GM15510 (cell line): Measurements from ENCODE around the gene ABCD1.

Experiments used
- POLR2A ChIP-seq: IDR thresholded peaks from 3 replicates; pipeline ENCODE4 v1.6.1; 2011; ENCODE audit warnings: borderline replicate concordance; ENCODE audit not compliant: insufficient read length; ENCODE audit errors: extremely low read depth

ABCD1 gene

DNA sequence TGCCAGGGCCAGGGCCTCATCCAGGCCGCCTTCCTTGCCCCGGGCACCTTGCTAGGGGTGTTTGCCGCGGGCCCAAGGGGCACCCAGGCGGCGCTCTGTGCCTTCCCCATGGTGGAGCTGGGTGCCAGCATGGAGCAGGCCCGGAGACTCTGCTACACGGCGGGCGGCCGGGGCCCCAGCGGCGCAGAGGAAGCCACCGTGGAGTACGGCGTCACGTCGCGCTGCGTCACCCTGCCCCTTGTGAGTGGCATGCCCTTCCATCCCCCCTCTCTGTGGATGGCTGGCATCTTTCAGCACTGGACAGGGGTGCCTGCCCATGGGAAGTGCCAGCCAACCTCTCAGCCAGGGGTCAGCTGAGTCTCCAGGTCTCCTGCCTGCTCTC is 43.0 kb downstream of the ABCD1 start:
- no peak for TF ChIP-seq POLR2A

DNA sequence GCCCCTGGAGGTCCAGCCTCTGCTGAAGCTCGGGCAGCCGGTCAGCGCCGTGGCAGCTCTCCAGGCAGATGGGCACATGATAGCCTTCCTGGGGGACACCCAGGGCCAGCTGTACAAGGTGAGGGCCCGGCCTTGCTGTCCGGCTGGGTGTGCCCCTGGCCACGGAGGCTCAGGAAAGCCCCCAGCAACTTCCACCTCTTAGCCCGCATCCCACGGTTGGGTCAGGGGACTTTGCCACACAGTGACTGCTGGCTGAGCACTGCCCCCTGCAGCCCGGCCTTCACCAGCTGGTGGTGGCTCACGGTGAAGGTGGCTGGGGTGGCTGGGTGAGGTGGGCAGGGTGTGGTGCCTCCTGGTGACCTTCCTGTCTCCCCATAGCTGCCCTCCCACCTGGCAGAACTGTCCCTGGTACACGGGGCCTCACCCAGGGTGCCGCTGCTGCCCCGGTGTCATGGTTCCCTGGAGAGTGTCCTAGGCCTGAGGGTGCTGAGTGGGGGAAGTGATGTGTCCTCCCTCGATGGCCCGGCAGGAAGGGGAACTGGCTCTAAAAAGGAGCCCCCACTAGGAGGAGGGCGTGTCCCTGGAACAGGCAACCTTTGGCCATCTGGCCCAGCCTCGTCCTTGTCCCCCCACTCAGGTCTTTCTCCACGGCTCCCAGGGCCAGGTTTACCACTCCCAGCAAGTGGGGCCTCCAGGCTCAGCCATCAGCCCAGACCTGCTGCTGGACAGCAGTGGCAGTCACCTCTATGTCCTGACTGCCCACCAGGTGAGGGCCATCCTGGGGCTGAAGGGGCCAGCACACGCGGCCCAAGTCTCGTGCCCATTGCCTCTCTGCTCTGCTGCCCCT is 43.9 kb downstream of the ABCD1 start:
- TF ChIP-seq POLR2A = no peak

- no peak for TF ChIP-seq POLR2A
These were observed 44.7 kb downstream of the ABCD1 start for GRCh38 chrX:153769158-153769864.

DNA sequence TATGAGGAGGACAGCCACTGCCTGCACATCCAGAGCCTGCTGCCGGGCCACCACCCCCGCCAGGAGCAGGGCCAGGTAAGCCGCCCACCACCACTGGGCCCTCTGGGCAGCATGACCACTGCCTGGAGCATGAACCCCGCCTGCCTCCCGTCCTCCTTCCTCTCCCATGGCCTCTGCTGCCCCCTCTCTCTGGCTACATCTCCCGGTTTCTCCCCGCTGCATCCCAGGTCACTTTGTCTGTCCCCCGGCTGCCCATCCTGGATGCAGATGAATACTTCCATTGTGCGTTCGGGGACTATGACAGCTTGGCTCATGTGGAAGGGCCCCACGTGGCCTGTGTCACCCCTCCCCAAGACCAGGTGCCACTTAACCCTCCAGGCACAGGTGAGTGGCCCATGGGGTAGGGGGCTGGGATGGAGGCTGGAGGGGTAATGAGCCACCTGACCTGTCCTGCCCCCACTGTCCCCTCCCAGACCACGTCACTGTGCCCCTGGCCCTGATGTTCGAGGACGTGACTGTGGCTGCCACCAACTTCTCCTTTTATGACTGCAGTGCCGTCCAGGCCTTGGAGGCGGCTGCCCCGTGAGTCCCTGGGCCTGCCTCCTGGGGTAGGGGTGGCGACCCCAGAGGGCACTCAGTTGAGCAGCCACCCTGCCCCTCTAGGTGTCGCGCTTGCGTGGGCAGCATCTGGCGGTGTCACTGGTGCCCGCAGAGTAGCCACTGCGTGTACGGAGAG is 45.4 kb downstream of the ABCD1 start:
- no peak for TF ChIP-seq POLR2A

DNA sequence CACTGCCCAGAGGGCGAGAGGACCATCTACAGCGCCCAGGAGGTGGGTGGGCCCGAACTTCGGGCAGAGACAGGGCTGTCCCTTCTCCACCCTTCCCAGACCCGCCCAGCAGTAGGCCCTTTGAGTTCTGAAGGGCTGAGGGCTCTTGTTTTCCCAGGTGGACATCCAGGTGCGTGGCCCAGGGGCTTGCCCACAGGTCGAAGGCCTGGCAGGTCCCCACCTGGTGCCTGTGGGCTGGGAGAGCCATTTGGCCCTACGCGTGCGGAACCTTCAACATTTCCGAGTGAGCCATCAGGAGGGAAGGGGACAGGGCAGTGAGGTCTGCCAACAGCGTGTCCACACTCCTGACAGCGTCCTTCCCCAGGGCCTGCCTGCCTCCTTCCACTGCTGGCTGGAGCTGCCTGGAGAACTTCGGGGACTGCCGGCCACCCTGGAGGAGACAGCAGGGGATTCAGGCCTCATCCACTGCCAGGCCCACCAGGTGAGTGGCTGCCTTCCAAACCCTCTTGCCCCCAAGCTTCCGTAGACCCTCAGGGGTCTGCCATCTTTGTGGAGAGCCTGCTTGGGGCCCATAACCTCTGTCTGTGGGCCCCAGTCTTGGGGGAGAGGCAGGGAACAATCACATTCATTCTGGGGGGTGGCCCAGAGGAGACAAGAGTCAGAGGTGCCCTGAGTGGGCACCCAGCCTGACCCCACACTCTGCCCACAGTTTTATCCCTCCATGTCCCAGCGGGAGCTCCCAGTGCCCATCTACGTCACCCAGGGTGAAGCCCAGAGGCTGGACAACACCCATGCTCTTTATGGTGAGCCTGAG is 46.2 kb downstream of the ABCD1 start:
- TF ChIP-seq POLR2A = no peak

GRCh38 chrX:153771415-153772315 is 47.0 kb downstream of the ABCD1 start:
- TF ChIP-seq POLR2A = no peak

DNA sequence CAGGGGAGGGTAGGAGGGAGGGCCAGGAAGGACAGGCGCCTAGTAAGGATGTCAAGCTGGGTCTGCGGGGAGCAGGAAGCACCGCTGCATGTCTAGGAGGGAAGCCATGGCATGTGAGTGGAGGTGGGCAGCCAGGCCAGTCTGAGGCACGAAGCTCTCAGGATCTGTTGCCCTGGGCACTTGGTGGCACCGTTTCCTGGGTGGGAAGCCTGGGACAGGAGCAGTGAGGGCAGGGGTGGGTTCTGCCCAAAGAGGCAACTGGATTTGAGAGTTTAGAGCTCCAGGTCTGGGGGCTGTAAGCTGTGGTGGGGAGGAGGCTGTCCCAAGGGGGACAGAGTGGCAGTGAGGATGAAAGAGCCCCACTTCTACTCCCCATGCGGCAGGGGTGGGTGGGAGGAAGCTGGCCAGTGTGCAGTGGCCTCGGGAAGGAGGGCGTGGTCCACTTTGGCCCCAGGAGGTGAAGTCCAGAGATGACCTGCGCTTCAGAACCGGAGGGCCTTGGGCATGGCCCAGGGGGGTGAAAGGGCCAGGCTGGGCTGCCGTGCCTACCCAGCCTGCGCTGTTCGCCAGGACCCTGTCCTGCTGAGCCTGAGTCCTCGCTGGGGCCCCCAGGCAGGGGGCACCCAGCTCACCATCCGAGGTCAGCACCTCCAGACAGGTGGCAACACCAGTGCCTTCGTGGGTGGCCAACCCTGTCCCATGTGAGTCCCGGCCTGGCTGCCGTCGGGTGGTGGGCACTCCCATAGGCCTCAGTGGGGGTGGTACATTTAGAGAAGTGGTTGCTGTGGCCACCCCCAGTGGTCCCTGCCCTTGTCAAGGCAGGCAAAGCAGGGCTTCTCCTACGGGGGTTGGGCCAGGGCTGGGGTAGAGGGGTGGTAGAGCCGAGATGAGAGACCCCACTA is 47.9 kb downstream of the ABCD1 start:
- no peak for TF ChIP-seq POLR2A

- no peak for TF ChIP-seq POLR2A
These were observed 48.6 kb downstream of the ABCD1 start for GRCh38 chrX:153773218-153773611.

DNA sequence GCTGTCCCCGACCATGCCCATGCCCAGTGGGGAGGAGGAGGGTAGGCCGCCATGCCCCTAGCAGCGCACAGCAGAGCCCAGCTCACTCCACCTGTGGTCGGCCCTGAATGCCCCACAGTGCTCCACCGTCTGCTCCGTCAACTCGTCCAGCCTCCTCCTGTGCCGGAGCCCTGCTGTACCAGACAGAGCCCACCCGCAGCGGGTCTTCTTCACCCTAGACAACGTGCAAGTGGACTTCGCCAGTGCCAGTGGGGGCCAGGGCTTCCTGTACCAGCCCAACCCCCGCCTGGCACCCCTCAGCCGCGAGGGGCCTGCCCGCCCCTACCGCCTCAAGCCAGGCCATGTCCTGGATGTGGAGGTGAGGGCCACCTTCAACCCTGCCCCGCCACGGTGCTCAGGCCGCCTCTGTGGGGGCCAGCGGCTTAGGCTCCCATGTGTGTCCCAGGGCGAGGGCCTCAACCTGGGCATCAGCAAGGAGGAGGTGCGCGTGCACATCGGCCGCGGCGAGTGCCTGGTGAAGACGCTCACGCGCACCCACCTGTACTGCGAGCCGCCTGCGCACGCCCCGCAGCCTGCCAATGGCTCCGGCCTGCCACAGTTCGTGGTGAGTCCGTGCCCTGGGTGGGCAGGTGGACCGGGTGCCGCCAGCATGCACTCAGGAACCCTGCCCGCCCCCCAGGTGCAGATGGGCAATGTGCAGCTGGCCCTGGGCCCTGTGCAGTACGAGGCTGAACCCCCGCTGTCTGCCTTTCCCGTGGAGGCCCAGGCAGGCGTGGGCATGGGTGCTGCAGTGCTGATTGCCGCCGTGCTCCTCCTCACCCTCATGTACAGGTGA is 49.3 kb downstream of the ABCD1 start:
- no peak for TF ChIP-seq POLR2A

GRCh38 chrX:153774576-153775292 is 50.1 kb downstream of the ABCD1 start:
- TF ChIP-seq POLR2A = no peak
